ENCODE measurements around the gene DNM3. TPM values are rescaled to one million over a fixed set of nuclear protein-coding genes. Genes with fewer than 3 reads are reported as not detected.

Gene DNM3
- total and polyA plus RNA-seq, 2 donors (not counting 3 experiments of a cell fraction or from before 2014, with no cell fraction given), result 1.4 to 2.5 TPM

DNA sequence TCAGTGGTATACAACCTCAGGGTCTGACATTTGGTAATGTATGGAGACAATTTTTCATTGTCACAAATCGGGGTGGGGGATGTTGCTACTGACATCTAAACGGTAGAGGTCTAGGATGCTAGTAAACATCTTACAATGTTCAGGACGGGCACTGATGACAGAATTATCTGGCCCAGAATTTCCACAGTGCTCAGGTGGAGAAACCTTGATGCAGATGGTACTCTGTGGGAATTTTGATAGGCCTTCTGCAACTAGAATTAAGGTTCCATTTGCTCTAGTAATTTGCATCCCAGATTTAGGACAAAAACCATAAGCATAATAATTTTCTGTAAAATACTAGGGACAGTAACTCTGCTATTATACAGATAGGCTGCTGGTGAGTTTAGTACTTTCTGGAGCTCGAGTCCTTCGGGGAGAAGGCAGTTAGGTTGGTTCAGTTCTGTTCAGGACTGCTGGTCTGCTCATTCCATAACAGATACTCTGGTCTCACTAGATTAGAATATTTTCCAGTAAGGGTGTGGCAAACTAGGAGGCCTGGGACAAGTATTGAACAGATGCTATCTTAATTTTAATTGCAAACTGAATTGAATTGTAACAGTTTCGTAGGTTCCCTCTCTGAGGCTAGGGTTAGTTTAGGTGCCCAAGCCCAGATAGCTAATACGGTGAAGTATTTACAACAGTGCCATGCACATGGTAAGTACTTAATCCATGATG lies 48.5 kb upstream of the DNM3 start:
- Histone ChIP-seq H3K9me1 (replicated peaks; ENCODE audit: control insufficient read depth, extremely low read depth, insufficient read depth, low read length) (no peaks in the 10 kb centered on the region), H3K9me3 (replicated peaks; ENCODE audit: control insufficient read depth, insufficient read depth, low read length) (no peaks in the 10 kb centered on the region), H4K20me1 (replicated peaks; ENCODE audit: control insufficient read depth, extremely low read depth, insufficient read depth, low read length) (no peaks in the 10 kb centered on the region), H3K27me3 (ENCODE audit: control insufficient read depth in 2 of 2, insufficient read depth in 2 of 2, low read length in 2 of 2) (no peaks in the 10 kb centered on the region), H3K9ac (replicated peaks; ENCODE audit: extremely low read depth, insufficient read depth, low read length) (no peak overlapping the region), H3K27ac (ENCODE audit: insufficient read depth, low read depth, low read length) (no peak overlapping the region), H3K79me2 (ENCODE audit: control insufficient read depth, insufficient read depth, low read length) (no peaks in the 10 kb centered on the region), H3K4me2 (ENCODE audit: insufficient read depth, low read length) (no peak overlapping the region), H3K36me3 (ENCODE audit: control insufficient read depth in 2 of 2, extremely low read depth in 1 of 2, insufficient read depth in 2 of 2, low read length in 2 of 2) (peaks cover 23 to 30% of the 10 kb centered on the region in 2 experiments), H3K4me3 (replicated peaks in 1 of 3; ENCODE audit: insufficient read depth in 1 of 3, low read depth in 1 of 3, low read length in 3 of 3) (no peak overlapping the region), H3K4me1 (ENCODE audit: control insufficient read depth, extremely low read depth, insufficient read depth, low read length) (peaks cover 8% of the 10 kb centered on the region), H2AFZ (ENCODE audit: low read depth, low read length) (no peak overlapping the region)
- FAIRE-seq (no peak), DNase-seq (ENCODE audit: low read depth, low spot score) (no peak)
- intact Hi-C loops (cut with micrococcal nuclease) (no loop called here), dilution Hi-C loops (cut with MboI; ENCODE audit: extremely low pct_ligation_motif_present, low sequenced_read_pairs) (loop anchor here (25.0 kb wide), 1 partner anchor 194 kb away; no protein-coding TSS in a partner anchor)
- BruUV-seq (replicated peaks), result no TSS peak
- TF ChIP-seq POLR2A (IDR thresholded peaks at IDR 0.05; ENCODE audit: low read depth, low read length) (no peak), GATA2 (IDR thresholded peaks at IDR 0.05; ENCODE audit: insufficient read depth, insufficient read length, low read depth, low read length) (no peak), FOS (IDR thresholded peaks at IDR 0.05; ENCODE audit: borderline replicate concordance, insufficient read depth, low read length) (no peak), MYC (IDR thresholded peaks at IDR 0.05; ENCODE audit: low read depth, low read length) (no peak), POLR2AphosphoS5 (IDR thresholded peaks at IDR 0.05; ENCODE audit: insufficient read depth, low read depth, low read length) (no peak), EZH2 (IDR thresholded peaks at IDR 0.05; ENCODE audit: borderline replicate concordance, low read depth, low read length, severe bottlenecking) (no peak), JUN (IDR thresholded peaks at IDR 0.05; ENCODE audit: borderline replicate concordance, insufficient read depth, insufficient read length, low read depth) (no peak)
- TF ChIP-seq, protein P1, sequence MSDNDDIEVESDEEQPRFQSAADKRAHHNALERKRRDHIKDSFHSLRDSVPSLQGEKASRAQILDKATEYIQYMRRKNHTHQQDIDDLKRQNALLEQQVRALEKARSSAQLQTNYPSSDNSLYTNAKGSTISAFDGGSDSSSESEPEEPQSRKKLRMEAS (IDR thresholded peaks at IDR 0.05; ENCODE audit: insufficient read depth, insufficient read length), result no peak
- TF ChIP-seq, protein P2, sequence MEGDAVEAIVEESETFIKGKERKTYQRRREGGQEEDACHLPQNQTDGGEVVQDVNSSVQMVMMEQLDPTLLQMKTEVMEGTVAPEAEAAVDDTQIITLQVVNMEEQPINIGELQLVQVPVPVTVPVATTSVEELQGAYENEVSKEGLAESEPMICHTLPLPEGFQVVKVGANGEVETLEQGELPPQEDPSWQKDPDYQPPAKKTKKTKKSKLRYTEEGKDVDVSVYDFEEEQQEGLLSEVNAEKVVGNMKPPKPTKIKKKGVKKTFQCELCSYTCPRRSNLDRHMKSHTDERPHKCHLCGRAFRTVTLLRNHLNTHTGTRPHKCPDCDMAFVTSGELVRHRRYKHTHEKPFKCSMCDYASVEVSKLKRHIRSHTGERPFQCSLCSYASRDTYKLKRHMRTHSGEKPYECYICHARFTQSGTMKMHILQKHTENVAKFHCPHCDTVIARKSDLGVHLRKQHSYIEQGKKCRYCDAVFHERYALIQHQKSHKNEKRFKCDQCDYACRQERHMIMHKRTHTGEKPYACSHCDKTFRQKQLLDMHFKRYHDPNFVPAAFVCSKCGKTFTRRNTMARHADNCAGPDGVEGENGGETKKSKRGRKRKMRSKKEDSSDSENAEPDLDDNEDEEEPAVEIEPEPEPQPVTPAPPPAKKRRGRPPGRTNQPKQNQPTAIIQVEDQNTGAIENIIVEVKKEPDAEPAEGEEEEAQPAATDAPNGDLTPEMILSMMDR (IDR thresholded peaks at IDR 0.05; ENCODE audit: extremely low read depth in 1 of 2, insufficient read depth in 1 of 2, low read depth in 1 of 2, low read length in 2 of 2), result no peak
- CTCF ChIA-PET, result interaction anchor here (1.9 kb wide), 1 partner anchor 148 kb away, joined by 8 read pairs; no protein-coding TSS in a partner anchor
- POLR2A ChIA-PET, result no interaction called here
